ENCODE measurements around the gene PPP4R2. TPM values are rescaled to one million over a fixed set of nuclear protein-coding genes. Genes with fewer than 3 reads are reported as not detected.

Gene PPP4R2
- total RNA-seq, 1 experiment from 2014 or later: 62.7 TPM

- no peak for DNase-seq
- Histone ChIP-seq H3K9me3 (ENCODE audit: low read length) (no peaks in the 10 kb centered on the region), H3K9me2 (replicated peaks; ENCODE audit: low read length) (no peaks in the 10 kb centered on the region), H3F3A (ENCODE audit: low read length, unreplicated experiment) (no peaks in the 10 kb centered on the region), H3K4me2 (ENCODE audit: low read length) (no peak overlapping the region), H3K9ac (ENCODE audit: low read length) (no peak overlapping the region), H3K4me1 (ENCODE audit: insufficient read depth, low read length) (no peaks in the 10 kb centered on the region), H3K27ac (ENCODE audit: low read length) (no peak overlapping the region), H3K36me3 (ENCODE audit: low read depth, low read length) (no peaks in the 10 kb centered on the region), H4K20me1 (ENCODE audit: low read length) (no peaks in the 10 kb centered on the region), H3K79me2 (ENCODE audit: low read length) (no peaks in the 10 kb centered on the region), H2AFZ (ENCODE audit: low read length) (no peak overlapping the region), H3K4me3 (ENCODE audit: low read length) (no peak overlapping the region), H3K27me3 (ENCODE audit: low read length) (peaks cover 47% of the 10 kb centered on the region)
- no TSS peak for BruUV-seq (replicated peaks)
- TF ChIP-seq EZH2phosphoT487 (IDR thresholded peaks at IDR 0.05; ENCODE audit: borderline replicate concordance, low read length) (no peak), EZH2 (IDR thresholded peaks at IDR 0.05; ENCODE audit: low read length, unreplicated experiment) (no peak), CTCF (conservative IDR thresholded peaks at IDR 0.05; ENCODE audit: low read depth, low read length) (no peak)
- ChIA-PET CTCF (no interaction called here), POLR2A (ENCODE audit: unreplicated experiment) (no interaction called here)
- no peak for ATAC-seq
- intact Hi-C loops (cut with micrococcal nuclease): loop anchor here (1.0 kb wide), 2 partner anchors 330 to 400 kb away; no protein-coding TSS in a partner anchor
These were observed 105.3 kb downstream of the PPP4R2 start for GRCh38 chr3:73101881-73102280.

GRCh38 chr3:73107215-73107614 is 110.6 kb downstream of the PPP4R2 start:
- H3K4me1 ChIP-seq (ENCODE audit: insufficient read depth, low read length): no peaks in the 10 kb centered on the region
- H3K4me2 ChIP-seq (ENCODE audit: low read length): no peak overlapping the region
- peaks cover 44% of the 10 kb centered on the region for H3K27me3 ChIP-seq (ENCODE audit: low read length)
- no TSS peak for BruUV-seq (replicated peaks)
- CTCF ChIA-PET: no interaction called here
- H3K36me3 ChIP-seq (ENCODE audit: low read depth, low read length): no peaks in the 10 kb centered on the region
- no peak overlapping the region for H3K9ac ChIP-seq (ENCODE audit: low read length)
- H2AFZ ChIP-seq (ENCODE audit: low read length): no peak overlapping the region
- TF ChIP-seq EZH2phosphoT487 (IDR thresholded peaks at IDR 0.05; ENCODE audit: borderline replicate concordance, low read length) (no peak), CTCF (conservative IDR thresholded peaks at IDR 0.05; ENCODE audit: low read depth, low read length) (no peak), EZH2 (IDR thresholded peaks at IDR 0.05; ENCODE audit: low read length, unreplicated experiment) (no peak)
- ATAC-seq: no peak
- H3K9me2 ChIP-seq (replicated peaks; ENCODE audit: low read length): no peaks in the 10 kb centered on the region
- DNase-seq: no peak
- no peaks in the 10 kb centered on the region for H3F3A ChIP-seq (ENCODE audit: low read length, unreplicated experiment)
- H3K27ac ChIP-seq (ENCODE audit: low read length): no peak overlapping the region
- no peaks in the 10 kb centered on the region for H4K20me1 ChIP-seq (ENCODE audit: low read length)
- intact Hi-C loops (cut with micrococcal nuclease): no loop called here
- H3K79me2 ChIP-seq (ENCODE audit: low read length): no peaks in the 10 kb centered on the region
- no peaks in the 10 kb centered on the region for H3K9me3 ChIP-seq (ENCODE audit: low read length)
- H3K4me3 ChIP-seq (ENCODE audit: low read length): no peak overlapping the region
- POLR2A ChIA-PET (ENCODE audit: unreplicated experiment): no interaction called here

GRCh38 chr3:73107676-73108187 is 111.1 kb downstream of the PPP4R2 start:
- DNase-seq: no peak
- H3K4me2 ChIP-seq (ENCODE audit: low read length): no peak overlapping the region
- intact Hi-C loops (cut with micrococcal nuclease): no loop called here
- H3K9me2 ChIP-seq (replicated peaks; ENCODE audit: low read length): no peaks in the 10 kb centered on the region
- H3K4me3 ChIP-seq (ENCODE audit: low read length): no peak overlapping the region
- no peak overlapping the region for H3K9ac ChIP-seq (ENCODE audit: low read length)
- CTCF ChIA-PET: no interaction called here
- H3K36me3 ChIP-seq (ENCODE audit: low read depth, low read length): no peaks in the 10 kb centered on the region
- H3K27ac ChIP-seq (ENCODE audit: low read length): no peak overlapping the region
- H3K27me3 ChIP-seq (ENCODE audit: low read length): peaks cover 42% of the 10 kb centered on the region
- no peak overlapping the region for H2AFZ ChIP-seq (ENCODE audit: low read length)
- H3K4me1 ChIP-seq (ENCODE audit: insufficient read depth, low read length): no peaks in the 10 kb centered on the region
- TF ChIP-seq CTCF (conservative IDR thresholded peaks at IDR 0.05; ENCODE audit: low read depth, low read length): no peak
- no peaks in the 10 kb centered on the region for H3K79me2 ChIP-seq (ENCODE audit: low read length)
- no TSS peak for BruUV-seq (replicated peaks)
- no peak for ATAC-seq
- no peaks in the 10 kb centered on the region for H3K9me3 ChIP-seq (ENCODE audit: low read length)
- POLR2A ChIA-PET (ENCODE audit: unreplicated experiment): no interaction called here
- no peaks in the 10 kb centered on the region for H4K20me1 ChIP-seq (ENCODE audit: low read length)
- no peaks in the 10 kb centered on the region for H3F3A ChIP-seq (ENCODE audit: low read length, unreplicated experiment)

Measured in PC-3 (cell line).